Superior temporal gyrus (tissue), 1 donor: Measurements from ENCODE around the gene RPS19.

Experiments used
- DNase-seq: peaks from one replicate; pipeline ENCODE4 v3.0.0-alpha.2; 2016; ENCODE audit errors: extremely low spot score

The RPS19 gene

GRCh38 chr19:41879080-41879479 is 19.0 kb downstream of the RPS19 start:
- no peak for DNase-seq

GRCh38 chr19:41879670-41880328 is 19.7 kb downstream of the RPS19 start:
- no peak for DNase-seq

GRCh38 chr19:41880329-41880708 is 20.3 kb downstream of the RPS19 start:
- no peak for DNase-seq

GRCh38 chr19:41882568-41883462 is 22.8 kb downstream of the RPS19 start, which contains the start of gene ARHGEF1:
ARHGEF1 (plus strand) TSS chr19:41883184; CDS start chr19:41888083, 4,899 bp downstream.
- no peak for DNase-seq

GRCh38 chr19:41883463-41883820 is 23.4 kb downstream of the RPS19 start:
- DNase-seq = no peak

GRCh38 chr19:41883821-41884733 is 24.0 kb downstream of the RPS19 start:
- DNase-seq = peak; percentile 96

GRCh38 chr19:41886761-41887710 is 27.0 kb downstream of the RPS19 start:
- no peak for DNase-seq

GRCh38 chr19:41887711-41888382 is 27.8 kb downstream of the RPS19 start:
- DNase-seq = peak; percentile 67

- DNase-seq = no peak
Observed at GRCh38 chr19:41888926-41889325, 28.9 kb downstream of the RPS19 start.

- DNase-seq = no peak
Observed at GRCh38 chr19:41889896-41890295, 29.8 kb downstream of the RPS19 start.

- no peak for DNase-seq
Observed at GRCh38 chr19:41890936-41891335, 30.9 kb downstream of the RPS19 start.

GRCh38 chr19:41892173-41892902 is 32.3 kb downstream of the RPS19 start:
- DNase-seq = no peak

- DNase-seq = no peak
Observed at GRCh38 chr19:41893899-41894298, 33.8 kb downstream of the RPS19 start.

- no peak for DNase-seq
Observed at GRCh38 chr19:41894350-41894749, 34.3 kb downstream of the RPS19 start.

- DNase-seq = no peak
Observed at GRCh38 chr19:41895745-41896580, 35.9 kb downstream of the RPS19 start.

GRCh38 chr19:41896581-41896942 is 36.5 kb downstream of the RPS19 start:
- DNase-seq = no peak

- DNase-seq = no peak
Observed at GRCh38 chr19:41897181-41897580, 37.1 kb downstream of the RPS19 start.

GRCh38 chr19:41897820-41898219 is 37.8 kb downstream of the RPS19 start:
- DNase-seq = no peak

GRCh38 chr19:41898235-41898634 is 38.2 kb downstream of the RPS19 start:
- no peak for DNase-seq
